ENCODE measurements around the gene KRTAP16-1.

- no peak for TF ChIP-seq CTCF (IDR thresholded peaks at IDR 0.05)
- no peak for TF ChIP-seq POLR2A (IDR thresholded peaks at IDR 0.05)
Measured at GRCh38 chr17:41352597-41353366, 43.7 kb upstream of the KRTAP16-1 start.

Data from body of pancreas (tissue), 4 donors.